Epithelial cell of prostate (primary cell): Measurements from ENCODE around the gene WFDC10B.
"Not testable (repeated sequence)": the region's sequence is repeated elsewhere in the genome, so short reads cannot be mapped to it uniquely, and the experiment has no call there.

ENCODE experiments used
- DNase-seq: peaks from one replicate; pipeline ENCODE4 v3.0.0-alpha.2; 2011; ENCODE audit warnings: low read depth, low spot score
- H3K27ac ChIP-seq: fragments of 450-650 bp; 2 replicates; pipeline ENCODE4 v1.5.1; 2017; ENCODE audit warnings: mild to moderate bottlenecking

WFDC10B gene

GRCh38 chr20:45704969-45705637 is at the start of gene WFDC10B:
Gene WFDC10B (minus strand): TSS chr20:45705019. CDS start chr20:45685992, 19,027 bp downstream.
- no peak for DNase-seq
- H3K27ac ChIP-seq = no peak within 1 kb of the TSS

GRCh38 chr20:45752746-45753145 is 47.9 kb upstream of the WFDC10B start:
- DNase-seq = no peak
- H3K27ac ChIP-seq = no peak overlapping the region

GRCh38 chr20:45751721-45752120 is 46.9 kb upstream of the WFDC10B start:
- H3K27ac ChIP-seq = no peak overlapping the region
- no peak for DNase-seq

GRCh38 chr20:45745015-45745414 is 40.2 kb upstream of the WFDC10B start:
- no peak overlapping the region for H3K27ac ChIP-seq
- DNase-seq = no peak

DNA sequence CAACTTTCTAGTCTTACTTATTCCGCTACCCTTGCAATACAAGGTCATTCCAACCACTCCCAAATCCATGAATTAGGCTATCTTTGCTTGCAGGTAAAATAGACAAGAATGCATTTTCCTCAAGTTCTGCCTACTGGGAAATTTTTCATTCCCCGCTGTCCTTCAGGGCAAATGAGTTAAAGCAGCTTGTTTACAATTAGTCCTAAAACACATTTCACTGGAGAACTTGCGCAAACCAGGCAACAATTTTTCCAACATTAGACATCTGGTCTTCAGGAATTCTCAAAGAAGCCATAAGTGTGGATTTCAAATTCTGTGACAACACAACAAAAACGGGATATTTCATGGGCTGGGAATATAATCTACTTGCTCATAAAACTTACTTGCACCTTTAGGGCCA is 37.8 kb upstream of the WFDC10B start:
- no peak overlapping the region for H3K27ac ChIP-seq
- no peak for DNase-seq

DNA sequence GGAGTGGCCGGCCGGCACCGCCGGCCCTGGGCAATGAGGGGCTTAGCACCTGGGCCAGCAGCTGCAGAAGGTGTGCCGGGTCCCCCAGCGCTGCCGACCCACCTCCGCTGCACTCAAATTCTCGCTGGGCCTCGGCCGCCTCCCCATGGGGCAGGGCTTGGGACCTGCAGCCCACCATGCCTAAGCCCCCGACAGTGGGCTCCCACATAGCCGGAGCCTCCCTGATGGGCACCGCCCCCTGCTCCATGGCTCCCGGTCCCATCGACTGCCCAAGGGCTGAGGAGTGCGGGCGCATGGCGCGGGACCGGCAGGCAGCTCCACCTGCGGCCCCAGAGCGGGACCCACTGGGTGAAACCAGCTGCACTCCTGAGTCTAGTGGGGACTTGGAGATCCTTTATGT is 31.2 kb upstream of the WFDC10B start:
- DNase-seq = no peak
- no peak overlapping the region for H3K27ac ChIP-seq

DNA sequence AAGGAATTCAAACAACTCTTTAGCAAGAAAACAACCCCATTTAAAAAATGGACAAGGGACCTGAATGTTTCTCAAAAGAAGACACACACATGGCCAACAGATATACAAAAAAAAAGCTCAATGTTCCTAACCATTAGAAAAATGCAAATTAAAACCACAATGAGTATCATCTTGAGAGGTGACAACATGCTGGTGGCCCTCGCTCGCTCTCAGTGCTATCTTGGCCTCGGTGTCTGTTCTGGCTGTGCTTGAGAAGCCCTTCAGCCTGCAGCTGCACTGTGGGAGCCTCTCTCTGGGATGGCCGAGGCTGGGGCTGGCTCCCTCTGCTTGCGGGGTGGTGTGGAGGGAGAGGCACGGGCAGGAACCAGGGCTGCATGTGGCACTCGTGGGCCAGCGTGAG is 30.7 kb upstream of the WFDC10B start:
- DNase-seq = no peak
- H3K27ac ChIP-seq = no peak overlapping the region

GRCh38 chr20:45732199-45732598 is 27.4 kb upstream of the WFDC10B start:
- no peak for DNase-seq

DNA sequence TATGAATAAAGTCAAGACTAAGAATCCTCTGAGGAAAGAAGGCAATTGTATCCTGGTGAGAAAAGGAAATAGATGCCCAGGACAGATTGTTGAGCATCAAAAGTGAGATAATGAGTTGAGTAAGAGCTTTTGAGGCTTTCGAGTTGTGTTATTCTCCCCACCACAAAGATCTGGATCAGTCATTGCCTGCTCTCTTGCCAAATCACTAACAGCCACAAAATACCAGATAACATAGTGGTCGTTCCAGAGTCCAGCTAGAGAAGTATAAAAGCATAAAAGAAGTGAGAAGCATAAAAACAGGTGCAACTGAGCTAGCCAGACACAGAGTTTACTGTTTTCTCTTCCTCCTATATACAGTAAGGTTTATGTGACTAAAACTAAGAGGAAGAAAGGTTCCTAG is 22.2 kb upstream of the WFDC10B start:
- DNase-seq = no peak
- no peak overlapping the region for H3K27ac ChIP-seq

More at GRCh38 chr20:45732199-45732598, 27.4 kb upstream of the WFDC10B start:
- no peak overlapping the region for H3K27ac ChIP-seq

DNA sequence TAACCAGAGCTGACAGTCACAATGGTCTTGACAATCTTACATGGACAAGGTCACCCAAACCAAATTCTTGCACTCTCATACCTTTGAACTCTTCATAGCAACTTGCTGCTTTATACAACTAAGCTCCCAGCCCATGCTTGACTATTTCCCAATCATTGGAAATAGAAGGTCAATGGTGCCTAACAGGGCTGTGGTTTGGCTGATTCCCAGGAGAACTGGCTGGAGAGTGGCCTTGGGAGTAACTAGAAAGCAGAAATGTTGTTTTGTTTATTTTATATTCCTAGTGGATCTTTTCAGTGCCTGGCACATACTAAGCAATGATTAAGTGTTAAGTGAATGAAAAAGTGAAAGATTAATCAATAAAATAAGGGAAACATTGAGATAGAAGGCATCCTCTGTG is 20.3 kb upstream of the WFDC10B start:
- no peak for DNase-seq
- no peak overlapping the region for H3K27ac ChIP-seq

DNA sequence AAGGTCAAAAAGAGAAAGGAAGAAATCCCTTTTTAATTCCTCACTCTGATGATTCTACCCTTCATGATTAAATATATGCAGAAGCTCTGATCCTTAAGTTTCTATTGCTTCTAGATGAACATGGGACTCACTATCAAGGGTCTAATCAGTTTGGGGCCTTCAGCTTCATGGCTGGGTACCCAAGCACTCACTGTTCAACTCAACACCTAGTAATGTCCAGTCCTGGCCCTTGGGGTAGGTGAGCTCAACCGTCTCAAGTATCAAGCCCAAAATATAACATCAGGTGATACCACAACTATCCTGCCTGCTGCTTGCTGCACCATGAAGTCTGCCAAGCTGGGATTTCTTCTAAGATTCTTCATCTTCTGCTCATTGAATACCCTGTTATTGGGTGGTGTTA is 17.2 kb upstream of the WFDC10B start, which contains the start of gene SPINT4:
SPINT4 (plus strand) TSS at position 301 of the 400 bp plus-strand sequence; CDS start at position 322, 21 bp downstream.
- DNase-seq = no peak
- no peak within 1 kb of the TSS for H3K27ac ChIP-seq

DNA sequence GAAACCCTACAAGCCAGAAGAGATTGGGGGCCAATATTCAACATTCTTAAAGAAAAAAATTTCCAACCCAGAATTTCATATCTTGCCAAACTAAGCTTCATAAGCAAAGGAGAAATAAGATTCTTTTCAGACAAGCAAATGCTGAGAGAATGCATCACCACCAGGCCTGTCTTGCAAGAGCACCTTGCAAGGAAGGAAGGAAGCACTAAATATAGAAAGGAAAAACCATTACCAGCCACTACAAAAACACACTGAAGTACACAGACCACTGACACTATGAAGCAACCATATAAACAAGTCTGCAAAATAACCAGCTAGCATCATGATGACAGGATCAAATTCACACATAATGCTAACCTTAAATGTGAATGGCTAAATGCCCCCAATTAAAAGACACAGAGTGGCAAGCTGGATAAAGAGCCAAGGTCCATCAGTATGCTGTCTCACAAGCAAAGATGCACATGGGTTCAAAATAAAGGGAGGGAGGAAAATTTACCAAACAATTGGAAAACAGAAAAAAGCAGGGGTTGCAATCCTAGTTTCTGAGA is 11.4 kb upstream of the WFDC10B start:
- not testable (repeated sequence) for H3K27ac ChIP-seq, DNase-seq

GRCh38 chr20:45701873-45702272 is 2.9 kb downstream of the WFDC10B start, which contains the start of gene WFDC13:
Gene WFDC13 (plus strand): TSS chr20:45702038. CDS start chr20:45702124, 86 bp downstream.
- H3K27ac ChIP-seq = no peak within 1 kb of the TSS
- DNase-seq = no peak

GRCh38 chr20:45701104-45701503 is 3.7 kb downstream of the WFDC10B start:
- no peak for DNase-seq
- H3K27ac ChIP-seq = no peak overlapping the region

GRCh38 chr20:45695496-45695895 is 9.3 kb downstream of the WFDC10B start:
- DNase-seq = no peak
- no peak overlapping the region for H3K27ac ChIP-seq

DNA sequence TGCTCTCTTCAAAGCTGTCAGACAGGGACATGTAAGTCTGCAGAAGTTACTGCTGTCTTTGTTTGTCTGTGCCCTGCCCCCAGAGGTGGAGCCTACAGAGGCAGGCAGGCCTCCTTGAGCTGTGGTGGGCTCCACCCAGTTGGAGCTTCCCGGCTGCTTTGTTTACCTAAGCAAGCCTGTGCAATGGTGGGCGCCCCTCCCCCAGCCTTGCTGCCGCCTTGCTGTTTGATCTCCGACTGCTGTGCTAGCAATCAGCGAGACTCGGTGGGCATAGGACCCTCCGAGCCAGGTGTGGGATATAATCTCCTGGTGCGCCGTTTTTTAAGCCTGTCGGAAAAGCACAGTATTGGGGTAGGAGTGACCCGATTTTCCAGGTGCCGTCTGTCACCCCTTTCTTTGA is 11.5 kb downstream of the WFDC10B start:
- not testable (repeated sequence) for H3K27ac ChIP-seq, DNase-seq

GRCh38 chr20:45685896-45686295 is 18.9 kb downstream of the WFDC10B start:
- no peak for DNase-seq
- no peak overlapping the region for H3K27ac ChIP-seq

GRCh38 chr20:45679650-45680049 is 25.2 kb downstream of the WFDC10B start:
- no peak for DNase-seq
- H3K27ac ChIP-seq = no peak overlapping the region

- no peak overlapping the region for H3K27ac ChIP-seq
- DNase-seq = no peak
Measured at GRCh38 chr20:45672765-45673164, 32.1 kb downstream of the WFDC10B start.

- DNase-seq = no peak
- no peak within 1 kb of the TSS for H3K27ac ChIP-seq
Measured at GRCh38 chr20:45670139-45670538, 34.7 kb downstream of the WFDC10B start, which contains the start of gene WFDC11. Gene WFDC11 (minus strand): TSS chr20:45670239. CDS start chr20:45650600, 19,639 bp downstream.

DNA sequence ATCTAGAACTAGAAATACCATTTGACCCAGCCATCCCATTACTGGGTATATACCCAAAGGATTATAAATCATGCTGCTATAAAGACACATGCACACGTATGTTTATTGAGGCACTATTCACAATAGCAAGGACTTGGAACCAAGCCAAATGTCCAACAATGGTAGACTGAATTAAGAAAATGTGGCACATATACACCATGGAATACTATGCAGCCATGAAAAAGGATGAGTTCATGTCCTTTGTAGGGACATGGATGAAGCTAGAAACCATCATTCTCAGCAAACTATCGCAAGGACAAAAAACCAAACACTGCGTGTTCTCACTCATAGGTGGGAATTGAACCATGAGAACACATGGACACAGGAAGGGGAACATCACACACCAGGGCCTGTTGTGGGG is 47.8 kb downstream of the WFDC10B start:
- DNase-seq, H3K27ac ChIP-seq: not testable (repeated sequence)

DNA sequence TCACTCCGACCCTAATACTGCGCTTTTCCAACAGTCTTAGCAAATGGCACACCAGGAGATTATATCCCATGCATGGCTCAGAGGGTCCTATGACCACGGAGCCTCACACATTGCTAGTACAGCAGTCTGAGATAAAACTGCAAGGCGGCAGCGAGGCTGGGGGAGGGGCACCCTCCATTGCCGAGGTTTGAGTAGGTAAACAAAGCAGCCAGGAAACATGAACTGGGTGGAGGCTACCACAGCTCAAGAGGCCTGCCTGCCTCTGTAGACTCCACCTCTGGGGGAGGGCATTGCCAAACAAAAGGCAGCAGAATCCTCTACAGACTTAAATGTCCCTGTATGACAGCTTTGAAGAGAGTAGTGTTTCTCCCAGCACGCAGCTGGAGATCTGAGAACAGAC is 53.1 kb downstream of the WFDC10B start:
- DNase-seq, H3K27ac ChIP-seq: not testable (repeated sequence)
